Fibroblast of peridontal ligament (primary cell): ENCODE results near the gene PDCD4.

Experiments used
- DNase-seq: peaks from one replicate; pipeline ENCODE4 v3.0.0-alpha.2; 2010; ENCODE audit errors: extremely low read depth

Gene PDCD4

DNA sequence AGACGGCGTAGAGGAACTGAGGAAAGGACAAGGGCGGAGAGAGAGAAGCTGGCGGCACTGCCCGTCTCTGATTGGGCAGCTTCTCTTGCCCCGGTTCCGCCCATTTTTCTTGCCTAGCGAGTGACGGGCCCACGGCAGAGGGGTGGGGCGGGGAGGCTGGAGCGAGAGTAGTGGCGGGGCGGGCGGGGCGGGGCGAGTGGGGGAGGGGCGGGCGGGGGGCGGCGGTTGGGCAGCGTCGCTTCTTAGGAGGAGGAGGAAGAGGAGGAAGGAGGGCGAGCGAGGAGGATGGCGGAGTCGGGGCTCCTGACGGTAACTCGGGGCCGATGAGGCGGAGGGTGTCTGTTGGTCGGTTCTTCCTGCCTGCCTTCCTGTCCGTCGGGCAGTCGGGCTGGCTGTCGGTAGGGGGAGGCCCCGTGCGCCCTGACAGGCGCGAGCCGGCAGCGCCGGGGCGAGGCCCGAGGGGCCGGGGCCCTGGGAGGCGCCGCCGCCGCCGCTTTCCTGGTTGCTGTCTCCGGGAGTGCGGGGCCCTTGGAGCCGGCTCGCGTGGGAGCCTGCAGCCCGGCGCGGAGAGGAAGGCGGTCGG, 47.7 kb downstream of the PDCD4 start, which contains the start of gene SHOC2:
SHOC2 (plus strand) TSS at position 256 of the 583 bp plus-strand sequence. CDS start 44,755 bp downstream, outside the sequence.
- DNase-seq: no peak

DNA sequence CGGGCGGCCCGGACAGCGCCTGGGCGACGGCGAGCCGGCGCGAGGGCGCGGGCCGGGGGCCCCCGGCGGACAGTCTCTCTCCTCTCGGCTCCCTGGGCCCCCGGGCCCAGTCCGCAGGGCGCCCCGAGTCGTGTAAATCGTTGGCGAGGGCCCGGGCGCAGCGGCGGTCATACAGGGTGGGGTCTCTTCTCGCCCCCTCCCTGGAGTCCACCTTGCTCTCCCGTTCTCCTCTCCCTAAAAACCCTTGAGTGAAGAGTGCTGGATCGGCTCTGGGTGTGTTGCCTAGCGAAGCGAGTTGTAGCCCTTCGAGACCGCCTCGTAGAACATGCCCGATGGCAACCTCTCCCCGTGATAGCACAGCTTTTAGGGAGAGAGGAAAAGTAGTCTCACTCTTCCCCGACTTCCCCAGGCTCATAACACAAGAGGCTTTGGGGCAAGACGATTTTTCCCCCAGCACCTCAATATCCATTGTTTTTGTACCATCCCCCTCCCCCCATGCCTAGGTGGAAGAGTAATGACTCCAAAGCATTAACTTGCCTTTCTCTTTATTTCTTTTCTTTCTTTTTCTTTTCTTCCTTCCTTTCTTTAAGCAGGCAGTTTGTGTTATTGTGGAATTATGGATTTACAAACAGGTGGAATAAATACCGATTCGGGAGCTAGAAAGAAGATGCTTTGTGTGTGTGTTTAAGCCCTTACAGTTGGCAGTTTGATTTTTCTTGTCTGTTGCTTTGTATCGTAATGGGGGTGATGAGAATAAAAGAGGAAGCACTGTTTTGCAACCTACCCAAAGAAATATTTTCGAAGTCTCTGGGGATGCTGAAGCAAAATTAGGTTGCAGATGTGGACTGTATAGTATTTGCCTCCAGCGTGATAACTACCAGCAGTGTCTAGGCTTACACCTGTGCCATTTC, 48.5 kb downstream of the PDCD4 start:
- DNase-seq: peak; percentile 76

DNA sequence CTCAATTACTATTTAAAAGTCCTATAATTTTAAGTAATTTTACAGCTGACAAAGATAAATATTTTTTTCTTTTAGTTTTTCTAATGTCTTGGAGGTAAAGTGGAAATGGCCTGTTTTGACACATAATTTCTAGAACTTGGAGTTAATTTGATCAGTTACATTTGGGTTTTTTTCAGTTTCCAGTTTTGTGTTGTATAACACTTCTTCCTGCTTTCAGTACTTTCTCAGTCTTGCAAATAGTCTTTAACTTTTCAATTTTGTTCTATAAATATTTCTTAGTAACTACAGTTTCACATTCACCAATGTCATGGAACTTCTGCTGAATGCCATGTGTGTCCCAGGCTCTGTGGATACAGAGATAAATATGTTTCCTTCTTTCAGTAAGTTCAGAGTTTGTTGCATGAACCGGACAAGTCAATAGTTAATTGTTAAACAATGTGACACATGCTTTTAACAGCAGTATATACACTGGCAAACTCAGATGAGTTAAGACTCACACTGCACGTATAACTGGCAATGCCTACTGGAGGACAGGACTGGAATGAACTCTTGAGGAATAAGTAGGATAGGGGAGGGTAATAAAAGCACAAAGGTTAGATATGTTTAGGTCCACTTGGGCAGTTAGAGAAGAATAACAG, 52.2 kb downstream of the PDCD4 start:
- DNase-seq: no peak

DNA sequence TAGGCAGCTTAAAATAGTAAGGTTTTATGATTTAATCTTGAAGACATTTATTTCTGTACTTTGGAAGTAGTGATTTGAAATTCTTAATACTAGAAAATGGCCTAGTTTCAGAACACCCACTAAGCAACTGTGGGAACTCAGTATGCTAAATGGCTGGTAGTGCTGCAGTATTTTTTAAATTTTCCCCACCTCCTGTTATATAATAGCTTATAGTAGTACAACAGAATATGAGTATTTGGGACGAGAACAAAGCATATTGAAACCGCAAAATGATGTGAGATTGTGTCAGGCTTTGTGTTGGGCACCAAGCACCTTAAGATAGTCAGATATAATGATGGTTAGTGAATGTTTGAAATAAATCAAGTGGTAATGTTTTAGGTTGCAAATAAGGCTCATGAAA, 55.7 kb downstream of the PDCD4 start:
- no peak for DNase-seq

DNA sequence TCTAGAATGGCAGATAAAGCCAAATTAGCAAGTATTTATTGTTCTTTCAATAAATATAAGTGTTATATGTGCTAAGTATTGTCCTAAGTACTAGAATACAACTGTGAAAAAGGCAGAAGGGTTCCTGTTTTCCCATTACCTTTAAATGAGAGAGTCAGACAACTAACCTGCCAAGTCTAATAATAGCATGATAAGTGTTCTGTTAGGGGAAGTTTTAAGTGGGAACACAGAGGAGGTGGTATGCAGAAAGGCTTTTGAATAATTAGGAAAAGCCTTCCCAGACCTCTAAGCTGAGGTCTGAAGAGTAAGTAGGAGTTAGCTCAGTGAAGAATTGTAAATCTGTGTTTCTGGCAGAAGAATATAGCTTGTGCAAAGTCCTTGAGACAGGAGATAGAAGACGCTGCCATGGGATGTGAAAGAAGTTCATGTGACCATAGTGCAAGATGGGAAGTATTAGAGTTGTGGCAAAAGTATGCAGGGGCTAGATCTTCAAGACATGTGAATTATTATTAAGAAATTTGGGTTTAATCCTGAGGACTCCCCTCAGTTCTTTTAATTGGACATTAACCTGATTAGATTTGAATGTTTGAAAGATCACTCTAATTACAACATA, 60.1 kb downstream of the PDCD4 start:
- no peak for DNase-seq

DNA sequence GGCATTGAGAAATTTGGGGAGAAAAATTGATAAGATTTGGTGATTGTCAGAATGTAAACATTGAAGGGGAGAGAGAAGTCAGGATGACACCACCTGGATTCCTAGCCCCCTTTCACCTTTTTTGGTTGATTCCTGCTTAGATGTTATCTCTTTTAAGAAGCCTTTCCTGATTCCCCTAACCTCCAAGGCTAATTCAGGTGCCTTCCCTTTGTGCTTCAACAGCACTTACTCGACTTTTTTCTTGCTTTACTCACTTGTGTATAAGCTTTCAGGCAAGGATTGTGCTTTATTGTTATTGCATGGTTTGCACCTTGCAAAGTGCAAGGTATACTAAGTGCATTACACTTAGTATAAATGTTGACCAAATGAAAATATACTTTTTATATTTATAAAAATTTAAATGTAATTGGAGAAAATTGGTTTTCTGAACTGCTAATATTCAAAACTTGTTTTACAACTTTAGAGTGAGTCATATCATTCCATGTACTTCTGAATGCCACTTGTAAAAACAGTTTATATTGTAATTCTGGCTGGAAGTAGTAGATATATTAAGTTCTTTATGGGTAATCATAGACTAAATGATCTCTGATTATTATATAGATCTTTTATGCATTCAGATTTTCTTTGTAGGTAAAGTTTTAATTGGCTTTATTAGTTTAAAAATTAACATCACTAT, 60.9 kb downstream of the PDCD4 start:
- no peak for DNase-seq

DNA sequence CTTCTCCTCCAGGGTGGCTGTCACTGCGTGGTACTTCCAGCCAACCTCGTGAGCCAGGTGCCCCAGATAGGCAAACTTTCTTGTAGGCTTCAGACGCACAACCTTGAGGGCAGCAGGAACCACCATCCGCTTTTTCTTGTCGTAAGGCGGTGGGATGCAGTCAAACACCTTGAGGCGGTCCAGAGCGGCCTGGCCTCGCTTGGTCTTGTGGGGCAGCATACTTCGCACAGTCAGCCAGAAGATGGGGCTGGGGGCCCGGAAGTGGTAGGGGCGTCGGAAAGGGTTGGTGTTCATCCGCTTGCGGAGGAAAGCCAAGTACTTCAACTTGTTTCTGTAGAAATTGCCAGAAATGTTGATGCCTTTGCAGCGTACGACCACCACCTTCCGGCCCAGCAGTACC, 65.0 kb downstream of the PDCD4 start:
- no peak for DNase-seq

DNA sequence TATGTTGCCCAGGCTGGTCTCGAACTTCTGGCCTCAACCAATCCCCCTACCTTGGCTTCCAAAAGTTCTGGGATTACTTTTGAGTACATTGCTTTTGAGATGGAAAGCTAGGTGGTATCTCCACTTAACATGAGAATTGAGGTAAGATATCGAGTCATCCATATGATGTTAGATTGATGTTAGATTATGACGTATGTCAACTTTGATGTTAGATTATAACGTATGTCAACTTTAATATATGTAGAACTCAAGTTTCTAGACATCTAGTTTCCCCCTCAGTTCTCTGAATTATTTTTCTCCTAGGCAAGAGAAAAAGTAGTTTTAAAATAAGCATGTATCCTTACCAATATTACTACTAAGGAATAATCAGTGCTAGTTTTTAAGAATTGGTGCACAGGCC, 67.7 kb downstream of the PDCD4 start:
- no peak for DNase-seq

DNA sequence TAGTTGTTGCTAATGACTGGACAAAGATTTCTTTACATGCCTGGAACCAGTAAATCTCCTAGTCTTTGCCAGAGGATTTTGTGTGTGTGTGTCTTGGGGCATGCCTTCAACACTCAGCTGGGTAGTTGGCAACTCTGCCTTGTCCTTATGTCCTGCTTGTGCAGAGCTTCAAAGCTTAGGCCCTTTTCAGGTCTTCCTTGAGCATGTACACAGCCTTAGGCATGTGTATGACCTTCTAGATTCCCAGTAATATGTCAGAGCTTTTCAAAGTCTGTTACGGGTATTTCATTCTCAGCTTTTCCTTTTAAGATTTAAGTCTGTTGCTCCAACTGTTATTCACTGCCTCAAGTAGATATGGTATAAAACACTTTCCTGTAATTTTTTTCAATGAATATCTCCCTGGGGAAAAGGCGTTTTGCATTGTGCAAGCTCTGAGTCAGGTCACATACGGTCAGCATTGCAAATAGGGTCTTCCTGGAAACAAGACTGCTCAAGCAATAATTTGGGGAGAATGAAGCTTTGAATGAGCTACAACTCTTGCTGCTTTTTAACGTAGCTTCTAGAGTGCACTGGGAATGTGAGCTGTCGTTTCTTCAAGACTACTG, 73.2 kb downstream of the PDCD4 start:
- peak; percentile 87 for DNase-seq

DNA sequence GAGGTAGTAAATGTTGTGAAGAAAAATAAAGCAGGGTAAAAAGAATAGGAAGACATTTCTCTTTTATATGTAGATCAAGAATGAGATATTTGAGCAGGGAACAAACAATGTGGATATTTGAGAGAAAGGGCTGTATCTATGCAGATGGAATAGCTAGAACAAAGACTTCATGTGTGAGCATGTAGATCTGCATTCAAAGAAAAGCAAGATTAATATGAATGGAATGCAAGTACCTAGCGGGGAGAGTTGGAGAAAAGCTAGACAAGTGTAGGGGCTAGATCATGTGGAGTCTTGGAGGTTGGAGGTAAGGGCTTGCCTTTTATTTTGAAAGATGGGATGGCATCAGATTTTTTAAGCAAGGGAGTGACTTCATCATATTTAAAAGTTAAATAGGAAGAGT, 74.8 kb downstream of the PDCD4 start:
- no peak for DNase-seq

DNA sequence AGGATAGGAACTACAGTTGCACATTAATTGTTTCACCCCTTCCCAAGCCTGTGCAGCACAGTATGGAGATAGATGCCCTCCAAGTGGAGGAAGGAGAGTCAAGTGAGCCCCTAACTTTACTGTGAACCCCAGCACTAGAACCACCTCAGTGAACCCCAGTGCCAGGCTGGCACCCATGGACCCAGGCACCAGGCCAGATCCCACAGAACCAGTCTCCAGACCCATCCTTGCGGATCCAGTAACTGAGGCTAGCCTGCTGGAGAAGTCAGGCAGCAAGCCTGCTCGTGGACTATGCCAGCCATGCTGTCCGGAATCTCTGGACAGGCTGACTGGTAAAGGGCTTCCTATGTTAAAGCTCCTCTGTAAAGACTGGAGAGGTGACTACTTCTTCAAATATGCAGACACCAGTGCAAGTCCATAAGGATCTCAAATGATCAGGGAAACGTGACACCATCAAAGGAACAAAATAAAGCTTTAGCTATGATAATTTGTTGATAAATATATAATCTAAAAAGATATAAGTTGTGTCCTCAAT, 75.4 kb downstream of the PDCD4 start:
- DNase-seq: peak; percentile 8
